ENCODE measurements around the gene HTR1B. TPM values are rescaled to one million over a fixed set of nuclear protein-coding genes. Genes with fewer than 3 reads are reported as not detected.

The HTR1B gene
- total and polyA plus RNA-seq, 2 experiments from 2014 or later = 0.47 TPM; not detected in 1

- Histone ChIP-seq H3K27me3 (no peaks in the 10 kb centered on the region), H3K9me3 (ENCODE audit: low read depth) (no peaks in the 10 kb centered on the region), H3K4me1 (ENCODE audit: insufficient read depth) (no peaks in the 10 kb centered on the region), H3K9me2 (replicated peaks; ENCODE audit: insufficient read depth) (no peaks in the 10 kb centered on the region), H3K4me3 (no peak overlapping the region), H3K36me3 (replicated peaks; ENCODE audit: insufficient read depth, low read depth) (no peaks in the 10 kb centered on the region), H3K4me2 (no peak overlapping the region), H3K79me2 (no peaks in the 10 kb centered on the region), H3K27ac (no peak overlapping the region), H4K20me1 (ENCODE audit: insufficient read depth, poor library complexity, severe bottlenecking) (no peaks in the 10 kb centered on the region), H2AFZ (no peak overlapping the region)
- TF ChIP-seq CTCF (IDR thresholded peaks at IDR 0.05; ENCODE audit: poor library complexity) (no peak), EZH2 (IDR thresholded peaks at IDR 0.05; ENCODE audit: borderline replicate concordance) (no peak), EZH2phosphoT487 (IDR thresholded peaks at IDR 0.05; ENCODE audit: low read depth, severe bottlenecking, unreplicated experiment) (no peak)
- WGBS (ENCODE audit: low lambda C conversion rate, missing lambda C conversion rate) = 78% methylated on average over 1 of the region's 1 CpG
- DNase-seq (ENCODE audit: low spot score) = no peak
These were observed 39.7 kb upstream of the HTR1B start for GRCh38 chr6:77502981-77503380.

GRCh38 chr6:77492530-77492929, 29.2 kb upstream of the HTR1B start:
- WGBS (ENCODE audit: low lambda C conversion rate, missing lambda C conversion rate) = 58% methylated on average over 2 of the region's 2 CpGs
- Histone ChIP-seq H3K4me1 (ENCODE audit: insufficient read depth) (no peaks in the 10 kb centered on the region), H3K27ac (peak overlapping the region; percentile 17), H3K4me2 (no peak overlapping the region), H2AFZ (no peak overlapping the region), H3K4me3 (no peak overlapping the region), H3K9me2 (replicated peaks; ENCODE audit: insufficient read depth) (no peaks in the 10 kb centered on the region), H3K79me2 (no peaks in the 10 kb centered on the region), H3K36me3 (replicated peaks; ENCODE audit: insufficient read depth, low read depth) (no peaks in the 10 kb centered on the region), H4K20me1 (ENCODE audit: insufficient read depth, poor library complexity, severe bottlenecking) (no peaks in the 10 kb centered on the region), H3K9me3 (ENCODE audit: low read depth) (no peaks in the 10 kb centered on the region), H3K27me3 (no peaks in the 10 kb centered on the region)
- TF ChIP-seq CTCF (IDR thresholded peaks at IDR 0.05; ENCODE audit: poor library complexity) (no peak), EZH2phosphoT487 (IDR thresholded peaks at IDR 0.05; ENCODE audit: low read depth, severe bottlenecking, unreplicated experiment) (no peak), EZH2 (IDR thresholded peaks at IDR 0.05; ENCODE audit: borderline replicate concordance) (no peak)
- peak; percentile 25 for DNase-seq (ENCODE audit: low spot score)

GRCh38 chr6:77487808-77488425, 24.6 kb upstream of the HTR1B start:
- H3K9me3 ChIP-seq (ENCODE audit: low read depth) = no peaks in the 10 kb centered on the region
- H4K20me1 ChIP-seq (ENCODE audit: insufficient read depth, poor library complexity, severe bottlenecking) = no peaks in the 10 kb centered on the region
- H3K36me3 ChIP-seq (replicated peaks; ENCODE audit: insufficient read depth, low read depth) = no peaks in the 10 kb centered on the region
- DNase-seq (ENCODE audit: low spot score) = no peak
- no peak overlapping the region for H3K4me3 ChIP-seq
- no peaks in the 10 kb centered on the region for H3K4me1 ChIP-seq (ENCODE audit: insufficient read depth)
- no peaks in the 10 kb centered on the region for H3K79me2 ChIP-seq
- TF ChIP-seq CTCF (IDR thresholded peaks at IDR 0.05; ENCODE audit: poor library complexity) = no peak
- TF ChIP-seq EZH2 (IDR thresholded peaks at IDR 0.05; ENCODE audit: borderline replicate concordance) = no peak
- no peak for TF ChIP-seq EZH2phosphoT487 (IDR thresholded peaks at IDR 0.05; ENCODE audit: low read depth, severe bottlenecking, unreplicated experiment)
- 80% methylated on average over 1 of the region's 1 CpG for WGBS (ENCODE audit: low lambda C conversion rate, missing lambda C conversion rate)
- H3K27me3 ChIP-seq = no peaks in the 10 kb centered on the region
- no peak overlapping the region for H3K27ac ChIP-seq
- H2AFZ ChIP-seq = no peak overlapping the region
- H3K4me2 ChIP-seq = peak overlapping the region; percentile 25
- H3K9me2 ChIP-seq (replicated peaks; ENCODE audit: insufficient read depth) = no peaks in the 10 kb centered on the region

All from hepatocyte (in vitro differentiated cells).